SJSA1 (cell line): Measurements from ENCODE around the gene ADGRA1. TPM values are rescaled to one million over a fixed set of nuclear protein-coding genes. Genes with fewer than 3 reads are reported as not detected.

Source experiments
- DNase-seq, 2 experiments: peaks; one replicate each; pipeline ENCODE4 v3.0.0-alpha.2; 2015 to 2020; ENCODE audit warnings: low spot score in 2 of 2, low read depth in 1 of 2
- H3K27ac ChIP-seq: fragments of 250-450 bp; sonication (Bioruptor Pico); 2 replicates; pipeline ENCODE4 v1.5.1; 2020; ENCODE audit warnings: mild to moderate bottlenecking, moderate library complexity
- H3K27me3 ChIP-seq: fragments of 250-450 bp; sonication (Bioruptor Pico); replicated peaks from 2 replicates; pipeline ENCODE4 v1.5.1; 2020; ENCODE audit warnings: mild to moderate bottlenecking, moderate library complexity
- H3K36me3 ChIP-seq: fragments of 250-450 bp; sonication (Bioruptor Pico); 2 replicates; pipeline ENCODE4 v1.5.1; 2020; ENCODE audit warnings: mild to moderate bottlenecking
- H3K4me1 ChIP-seq: fragments of 250-450 bp; sonication (Bioruptor Pico); replicated peaks from 2 replicates; pipeline ENCODE4 v1.6.1; 2021; ENCODE audit warnings: mild to moderate bottlenecking
- H3K4me3 ChIP-seq: fragments of 250-450 bp; sonication (Bioruptor Pico); 2 replicates; pipeline ENCODE4 v1.5.1; 2020; ENCODE audit warnings: mild to moderate bottlenecking
- H3K9me3 ChIP-seq: fragments of 250-450 bp; sonication (Bioruptor Pico); replicated peaks from 2 replicates; pipeline ENCODE4 v1.5.1; 2020; ENCODE audit warnings: mild to moderate bottlenecking
- total RNA-seq: library from RNA; depleted of rRNA; stranded (reverse); fragments of >200 nt; shearing (Covaris generic); gene quantifications from 2 replicates; pipeline ENCODE4 v1.2.3, GENCODE V29; 2014; rRNA removed

The ADGRA1 gene
- total RNA-seq, result not detected in 2 replicates

- DNase-seq, result no peak
- Histone ChIP-seq H3K27ac (no peak within 1 kb of the TSS), H3K27me3 (peaks cover 83% of the 10 kb centered on the region), H3K36me3 (no peaks in the 10 kb centered on the region), H3K4me1 (no peaks in the 10 kb centered on the region), H3K4me3 (no peak within 1 kb of the TSS), H3K9me3 (no peaks in the 10 kb centered on the region)
These were observed at the start of gene ADGRA1 for GRCh38 chr10:133087679-133088178. TSS of gene ADGRA1 (plus strand) at chr10:133087924. CDS start at chr10:133088910, 986 bp downstream.

GRCh38 chr10:133038036-133038823, 49.5 kb upstream of the ADGRA1 start:
- no peaks in the 10 kb centered on the region for H3K9me3 ChIP-seq
- no peak overlapping the region for H3K4me3 ChIP-seq
- H3K27me3 ChIP-seq, result peaks cover 54% of the 10 kb centered on the region
- H3K36me3 ChIP-seq, result no peaks in the 10 kb centered on the region
- no peaks in the 10 kb centered on the region for H3K4me1 ChIP-seq
- no peak for DNase-seq
- no peak overlapping the region for H3K27ac ChIP-seq

GRCh38 chr10:133039107-133039802, 48.5 kb upstream of the ADGRA1 start:
- no peak for DNase-seq
- peaks cover 54% of the 10 kb centered on the region for H3K27me3 ChIP-seq
- H3K27ac ChIP-seq, result no peak overlapping the region
- no peaks in the 10 kb centered on the region for H3K36me3 ChIP-seq
- no peaks in the 10 kb centered on the region for H3K9me3 ChIP-seq
- no peaks in the 10 kb centered on the region for H3K4me1 ChIP-seq
- no peak overlapping the region for H3K4me3 ChIP-seq

GRCh38 chr10:133039803-133040165, 47.9 kb upstream of the ADGRA1 start:
- no peak overlapping the region for H3K27ac ChIP-seq
- no peak overlapping the region for H3K4me3 ChIP-seq
- H3K9me3 ChIP-seq, result no peaks in the 10 kb centered on the region
- peaks cover 48% of the 10 kb centered on the region for H3K27me3 ChIP-seq
- H3K36me3 ChIP-seq, result no peaks in the 10 kb centered on the region
- H3K4me1 ChIP-seq, result no peaks in the 10 kb centered on the region
- no peak for DNase-seq

- Histone ChIP-seq H3K4me3 (no peak overlapping the region), H3K27ac (no peak overlapping the region), H3K4me1 (no peaks in the 10 kb centered on the region), H3K27me3 (peaks cover 44% of the 10 kb centered on the region), H3K36me3 (no peaks in the 10 kb centered on the region), H3K9me3 (no peaks in the 10 kb centered on the region)
- DNase-seq, result no peak
These were observed 47.5 kb upstream of the ADGRA1 start for GRCh38 chr10:133040198-133040597.

- Histone ChIP-seq H3K9me3 (no peaks in the 10 kb centered on the region), H3K27me3 (peaks cover 38% of the 10 kb centered on the region), H3K36me3 (no peaks in the 10 kb centered on the region), H3K27ac (no peak overlapping the region), H3K4me3 (no peak overlapping the region), H3K4me1 (no peaks in the 10 kb centered on the region)
- no peak for DNase-seq
These were observed 46.6 kb upstream of the ADGRA1 start for GRCh38 chr10:133041101-133041500.

GRCh38 chr10:133042061-133042460, 45.7 kb upstream of the ADGRA1 start:
- Histone ChIP-seq H3K27me3 (peaks cover 35% of the 10 kb centered on the region), H3K36me3 (no peaks in the 10 kb centered on the region), H3K4me1 (no peaks in the 10 kb centered on the region), H3K27ac (no peak overlapping the region), H3K4me3 (no peak overlapping the region), H3K9me3 (no peaks in the 10 kb centered on the region)
- no peak for DNase-seq

GRCh38 chr10:133042816-133043215, 44.9 kb upstream of the ADGRA1 start:
- H3K4me1 ChIP-seq, result no peaks in the 10 kb centered on the region
- H3K4me3 ChIP-seq, result no peak overlapping the region
- H3K27ac ChIP-seq, result no peak overlapping the region
- no peaks in the 10 kb centered on the region for H3K36me3 ChIP-seq
- H3K9me3 ChIP-seq, result no peaks in the 10 kb centered on the region
- peaks cover 34% of the 10 kb centered on the region for H3K27me3 ChIP-seq
- DNase-seq, result no peak

- DNase-seq, result no peak
- Histone ChIP-seq H3K9me3 (no peaks in the 10 kb centered on the region), H3K36me3 (no peaks in the 10 kb centered on the region), H3K27me3 (peaks cover 29% of the 10 kb centered on the region), H3K27ac (no peak overlapping the region), H3K4me1 (no peaks in the 10 kb centered on the region), H3K4me3 (no peak overlapping the region)
These were observed 44.0 kb upstream of the ADGRA1 start for GRCh38 chr10:133043541-133044225.

- Histone ChIP-seq H3K27me3 (peaks cover 22% of the 10 kb centered on the region), H3K36me3 (no peaks in the 10 kb centered on the region), H3K9me3 (no peaks in the 10 kb centered on the region), H3K4me1 (no peaks in the 10 kb centered on the region), H3K27ac (no peak overlapping the region), H3K4me3 (no peak overlapping the region)
- no peak for DNase-seq
These were observed 43.3 kb upstream of the ADGRA1 start for GRCh38 chr10:133044401-133044811.

- DNase-seq, result no peak
- Histone ChIP-seq H3K27me3 (peaks cover 14% of the 10 kb centered on the region), H3K4me3 (no peak overlapping the region), H3K27ac (no peak overlapping the region), H3K9me3 (no peaks in the 10 kb centered on the region), H3K4me1 (no peaks in the 10 kb centered on the region), H3K36me3 (no peaks in the 10 kb centered on the region)
These were observed 42.0 kb upstream of the ADGRA1 start for GRCh38 chr10:133045556-133046389.

- Histone ChIP-seq H3K4me1 (no peaks in the 10 kb centered on the region), H3K4me3 (no peak overlapping the region), H3K27ac (no peak overlapping the region), H3K36me3 (no peaks in the 10 kb centered on the region), H3K27me3 (peaks cover 14% of the 10 kb centered on the region), H3K9me3 (no peaks in the 10 kb centered on the region)
- no peak for DNase-seq
These were observed 41.3 kb upstream of the ADGRA1 start for GRCh38 chr10:133046390-133046765.

- H3K4me1 ChIP-seq, result no peaks in the 10 kb centered on the region
- no peaks in the 10 kb centered on the region for H3K36me3 ChIP-seq
- H3K4me3 ChIP-seq, result no peak overlapping the region
- H3K27ac ChIP-seq, result no peak overlapping the region
- DNase-seq, result no peak
- H3K9me3 ChIP-seq, result no peaks in the 10 kb centered on the region
- peaks cover 12% of the 10 kb centered on the region for H3K27me3 ChIP-seq
These were observed 40.1 kb upstream of the ADGRA1 start for GRCh38 chr10:133047526-133048123.
